ENCODE results near the gene PSMF1.

GRCh38 chr20:1103751-1104150 is 14.7 kb upstream of the PSMF1 start:
- no peak for TF ChIP-seq CTCF (conservative IDR thresholded peaks at IDR 0.05 in 1 of 2, IDR thresholded peaks at IDR 0.05 in 1 of 2; ENCODE audit: low read depth in 1 of 2, low read length in 2 of 2)
- no peak for TF ChIP-seq EZH2 (IDR thresholded peaks at IDR 0.05; ENCODE audit: low read length, missing control alignments)

Data from fibroblast of lung (primary cell).